Transverse colon (tissue), 4 donors: ENCODE measurements around the gene BCL11B.

Source experiments
- POLR2A ChIP-seq: fragments of 450-650 bp; IDR thresholded peaks from one replicate; pipeline ENCODE4 v1.6.1; 2016; ENCODE audit warnings: antibody characterized with exemption, mild to moderate bottlenecking, moderate library complexity
- POLR2AphosphoS5 ChIP-seq, 3 donors: sonication (generic); formaldehyde crosslinking; IDR thresholded peaks; one replicate each; pipeline ENCODE4 v1.6.1; 2016; ENCODE audit warnings: antibody characterized with exemption in 3 of 3
- TF ChIP-seq, protein P1 (sequence below), 5 experiments: fragments of 200-600 bp in 3 of 5; fragments of 450-650 bp in 2 of 5; sonication (generic) in 3 of 5; IDR thresholded peaks; 1 replicate in 2 of 5; 2 replicates in 3 of 5; pipeline ENCODE4 v1.5.1; 2016 to 2017; ENCODE audit warnings: antibody characterized with exemption in 5 of 5, inconsistent platforms in 3 of 5, mild to moderate bottlenecking in 2 of 5, moderate library complexity in 1 of 5

DNA sequence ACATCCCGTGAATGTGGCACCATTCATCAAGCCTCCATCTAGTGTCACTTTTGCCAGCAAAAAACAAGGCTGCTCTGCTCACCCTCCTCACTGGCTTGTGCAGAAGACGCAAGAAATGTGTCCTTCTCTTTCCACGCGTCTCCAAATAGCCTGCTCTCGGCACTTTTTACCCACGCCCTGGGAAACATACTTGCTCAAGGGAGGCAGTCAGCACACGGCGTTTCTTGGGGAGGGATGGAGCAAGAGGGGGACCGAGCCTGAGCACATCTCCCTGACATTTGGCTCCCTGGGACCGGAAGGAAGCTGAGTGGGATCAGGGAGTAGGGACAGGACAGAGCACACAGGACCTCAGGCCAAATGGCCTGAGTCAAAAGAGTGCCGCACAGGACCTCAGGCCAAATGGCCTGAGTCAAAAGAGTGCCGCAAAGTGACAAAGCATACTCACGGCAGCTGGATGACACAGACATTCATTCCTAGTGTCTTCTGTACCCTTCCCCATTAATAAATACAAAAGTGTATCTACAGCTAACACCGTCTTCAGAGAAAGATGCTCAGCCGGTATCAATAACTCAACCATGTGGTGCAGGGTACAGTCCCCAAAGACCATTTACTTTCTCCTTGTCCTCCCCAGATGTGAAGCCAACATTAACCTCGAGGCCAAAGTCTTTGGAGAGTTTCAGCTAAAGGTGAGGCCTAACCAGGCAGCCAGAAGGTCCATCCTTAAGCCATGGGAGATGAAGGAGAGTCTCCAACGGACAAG, 7.1 kb downstream of the BCL11B start:
- no peak for TF ChIP-seq POLR2AphosphoS5 (IDR thresholded peaks at IDR 0.05)
- TF ChIP-seq, protein P1, sequence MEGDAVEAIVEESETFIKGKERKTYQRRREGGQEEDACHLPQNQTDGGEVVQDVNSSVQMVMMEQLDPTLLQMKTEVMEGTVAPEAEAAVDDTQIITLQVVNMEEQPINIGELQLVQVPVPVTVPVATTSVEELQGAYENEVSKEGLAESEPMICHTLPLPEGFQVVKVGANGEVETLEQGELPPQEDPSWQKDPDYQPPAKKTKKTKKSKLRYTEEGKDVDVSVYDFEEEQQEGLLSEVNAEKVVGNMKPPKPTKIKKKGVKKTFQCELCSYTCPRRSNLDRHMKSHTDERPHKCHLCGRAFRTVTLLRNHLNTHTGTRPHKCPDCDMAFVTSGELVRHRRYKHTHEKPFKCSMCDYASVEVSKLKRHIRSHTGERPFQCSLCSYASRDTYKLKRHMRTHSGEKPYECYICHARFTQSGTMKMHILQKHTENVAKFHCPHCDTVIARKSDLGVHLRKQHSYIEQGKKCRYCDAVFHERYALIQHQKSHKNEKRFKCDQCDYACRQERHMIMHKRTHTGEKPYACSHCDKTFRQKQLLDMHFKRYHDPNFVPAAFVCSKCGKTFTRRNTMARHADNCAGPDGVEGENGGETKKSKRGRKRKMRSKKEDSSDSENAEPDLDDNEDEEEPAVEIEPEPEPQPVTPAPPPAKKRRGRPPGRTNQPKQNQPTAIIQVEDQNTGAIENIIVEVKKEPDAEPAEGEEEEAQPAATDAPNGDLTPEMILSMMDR (IDR thresholded peaks at IDR 0.05) = no peak
- TF ChIP-seq POLR2A = no peak
